GM18505 (cell line): ENCODE measurements around the gene VAV2.

Experiments used
- ATAC-seq: cut with Tn5 transposase; IDR thresholded peaks from one replicate; pipeline ENCODE4 v1.9.1; 2021; ENCODE audit not compliant: unreplicated experiment
- POLR2A ChIP-seq: IDR thresholded peaks from 4 replicates; pipeline ENCODE4 v1.6.1; 2011; ENCODE audit warnings: borderline replicate concordance; ENCODE audit not compliant: insufficient read depth, insufficient read length; ENCODE audit errors: extremely low read depth

VAV2 gene

GRCh38 chr9:133812077-133812868, 179.9 kb downstream of the VAV2 start:
- no peak for TF ChIP-seq POLR2A
- ATAC-seq, result no peak

DNA sequence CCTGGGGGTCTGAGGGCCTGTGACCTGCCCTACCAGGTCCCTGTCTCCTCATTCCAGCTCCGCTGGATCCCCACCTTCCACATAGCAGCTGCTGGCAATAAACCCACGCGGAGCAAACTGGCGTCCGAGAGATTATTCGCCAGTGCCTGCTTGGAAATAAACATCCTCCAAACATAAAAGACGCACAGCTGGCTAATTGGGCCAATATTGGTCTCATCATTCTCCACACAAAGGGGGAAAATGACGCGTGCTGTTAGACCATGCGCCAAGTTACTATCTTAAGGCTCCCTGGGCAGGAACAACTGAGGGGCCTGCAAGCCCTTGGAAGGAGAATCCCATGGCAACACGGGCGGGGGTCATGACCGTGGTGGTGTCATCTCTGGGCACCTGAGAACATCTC, 180.7 kb downstream of the VAV2 start:
- ATAC-seq, result no peak
- no peak for TF ChIP-seq POLR2A

DNA sequence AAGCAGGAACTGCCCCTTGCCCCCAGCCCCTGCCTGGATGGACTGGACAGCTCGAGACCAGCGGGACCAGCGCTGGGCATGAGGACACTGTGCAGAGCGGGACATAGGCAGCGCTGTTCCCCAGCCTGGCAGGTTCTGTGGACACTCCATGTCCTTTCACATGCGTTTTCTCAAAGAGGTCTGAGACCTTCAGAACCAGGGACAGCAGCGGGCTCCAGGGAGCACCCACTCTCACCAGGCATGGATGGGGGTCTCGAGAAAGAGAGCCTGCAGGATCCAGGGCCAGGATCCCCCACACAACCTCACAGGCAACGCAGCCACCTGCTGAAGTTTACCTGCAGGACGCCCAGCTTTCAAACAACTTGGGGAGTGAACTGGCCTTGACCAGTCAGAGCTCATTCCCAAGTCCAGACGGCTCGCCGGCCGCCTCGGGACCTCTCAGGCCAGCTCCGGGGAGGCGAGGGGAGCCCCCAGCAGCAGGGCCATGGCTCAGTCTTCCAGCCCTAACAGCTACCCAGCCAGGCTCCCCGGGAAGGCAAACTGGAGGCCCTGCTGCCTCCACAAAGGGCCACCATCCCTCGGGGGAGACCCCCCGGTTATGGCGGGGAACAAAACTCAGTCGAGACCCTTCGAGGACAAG, 181.4 kb downstream of the VAV2 start:
- ATAC-seq, result no peak
- no peak for TF ChIP-seq POLR2A

GRCh38 chr9:133809335-133809734, 182.8 kb downstream of the VAV2 start:
- ATAC-seq, result no peak
- no peak for TF ChIP-seq POLR2A

- no peak for TF ChIP-seq POLR2A
- no peak for ATAC-seq
Measured at GRCh38 chr9:133807818-133808217, 184.3 kb downstream of the VAV2 start.

GRCh38 chr9:133807037-133807436, 185.1 kb downstream of the VAV2 start:
- ATAC-seq, result no peak
- no peak for TF ChIP-seq POLR2A

GRCh38 chr9:133806623-133807010, 185.5 kb downstream of the VAV2 start:
- ATAC-seq, result no peak
- TF ChIP-seq POLR2A, result no peak

DNA sequence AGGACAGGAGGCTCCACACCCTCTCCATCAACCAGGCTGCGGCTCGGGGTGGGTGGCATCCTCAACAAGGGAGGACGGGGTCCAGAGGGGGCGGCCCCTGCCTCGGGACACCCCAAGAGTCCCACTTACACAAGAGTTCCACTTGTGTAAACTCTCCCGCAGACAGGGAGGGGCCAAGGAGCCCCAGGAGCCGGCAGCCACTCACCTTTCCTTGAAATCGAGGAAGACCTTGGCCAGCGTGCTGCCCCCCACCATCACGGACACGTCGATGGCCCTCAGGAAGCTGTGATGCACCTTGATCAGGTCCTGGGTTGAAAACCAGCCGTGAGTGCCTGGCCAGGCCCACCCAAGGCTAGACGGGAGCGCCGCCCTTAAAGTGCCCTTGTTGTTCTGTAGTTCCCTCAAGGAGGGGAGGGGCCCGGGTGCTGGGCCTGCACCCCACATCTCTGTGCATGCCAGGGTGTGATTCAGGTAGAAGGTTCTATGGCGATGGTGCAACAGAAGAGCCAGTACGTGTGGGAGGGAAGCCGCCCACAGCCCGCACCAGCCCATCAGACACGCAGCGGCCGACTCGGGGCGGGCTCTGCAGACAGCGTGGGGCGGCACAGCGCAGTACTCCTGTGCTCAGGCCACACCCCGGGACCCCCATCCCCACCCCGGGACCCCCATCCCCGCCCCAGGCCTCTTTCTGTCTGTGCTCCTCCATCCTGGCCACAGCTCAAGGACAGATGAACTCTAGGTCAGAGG, 186.1 kb downstream of the VAV2 start:
- ATAC-seq, result no peak
- TF ChIP-seq POLR2A, result no peak

DNA sequence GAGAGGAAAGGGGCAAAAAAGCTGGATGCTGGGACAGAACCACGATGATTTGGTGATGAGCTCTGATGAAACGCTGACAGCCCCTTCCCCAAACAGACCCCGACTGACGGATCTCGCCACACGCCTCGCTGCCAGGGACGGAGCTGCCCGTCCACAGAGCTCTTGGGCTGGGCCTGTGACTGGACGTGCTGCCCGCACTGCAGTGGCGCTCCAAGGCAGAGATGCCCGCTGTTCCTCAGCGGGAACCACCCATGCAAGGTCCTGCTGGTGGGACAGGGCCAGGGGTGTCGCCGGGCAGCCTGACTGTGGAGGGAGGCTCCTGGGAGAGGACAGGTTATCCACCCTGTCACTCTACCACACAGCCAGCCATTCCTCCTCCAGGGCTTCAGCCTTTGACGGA, 187.9 kb downstream of the VAV2 start:
- no peak for TF ChIP-seq POLR2A
- ATAC-seq, result no peak

DNA sequence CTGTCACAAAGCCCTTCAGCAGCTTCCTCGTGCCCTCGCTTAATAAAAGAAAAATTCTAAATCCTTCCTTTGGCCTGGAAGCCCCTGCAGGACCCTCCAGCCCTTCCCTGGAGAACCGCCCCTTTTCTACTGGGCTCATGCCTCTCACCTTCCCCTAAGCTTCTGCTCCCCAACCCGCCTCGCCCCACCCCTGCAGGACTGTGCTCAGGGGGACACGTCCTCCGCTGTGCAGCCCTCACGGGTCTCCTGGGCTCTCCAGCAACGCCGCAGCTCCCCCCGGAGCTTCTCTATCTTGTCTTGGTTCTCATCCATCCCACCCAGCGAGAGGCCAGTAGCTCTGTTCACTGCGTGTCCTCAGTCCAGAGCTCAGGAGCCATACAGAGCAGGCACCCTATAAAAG, 188.4 kb downstream of the VAV2 start:
- no peak for TF ChIP-seq POLR2A
- no peak for ATAC-seq

DNA sequence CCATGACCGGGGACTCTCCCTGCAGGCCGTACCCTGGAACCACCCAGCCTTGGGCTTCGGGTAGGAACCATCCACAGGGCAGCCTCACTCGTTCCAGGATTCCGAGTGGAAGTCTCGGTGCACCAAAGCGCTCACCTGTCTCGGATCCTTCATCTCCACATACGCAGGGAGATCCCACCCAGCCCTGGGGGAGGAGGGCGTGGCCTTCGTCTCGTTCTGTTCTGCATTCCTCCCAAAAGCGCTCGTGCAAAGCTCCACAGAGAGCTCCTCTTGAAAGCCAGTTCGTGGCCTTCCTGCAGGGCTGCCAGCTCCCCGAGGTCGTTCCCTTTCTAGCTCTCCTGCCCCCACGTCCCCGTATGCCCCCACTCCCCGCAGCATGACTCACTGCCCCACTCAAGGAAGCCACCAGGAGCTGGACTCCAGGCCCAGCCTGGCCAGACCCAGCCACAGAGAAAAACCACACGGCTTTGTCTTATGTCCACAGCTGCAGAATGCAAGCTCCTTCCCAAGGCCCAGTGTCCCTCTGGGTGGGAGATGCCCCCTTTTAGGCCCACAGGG, 189.0 kb downstream of the VAV2 start:
- no peak for TF ChIP-seq POLR2A
- ATAC-seq, result no peak

DNA sequence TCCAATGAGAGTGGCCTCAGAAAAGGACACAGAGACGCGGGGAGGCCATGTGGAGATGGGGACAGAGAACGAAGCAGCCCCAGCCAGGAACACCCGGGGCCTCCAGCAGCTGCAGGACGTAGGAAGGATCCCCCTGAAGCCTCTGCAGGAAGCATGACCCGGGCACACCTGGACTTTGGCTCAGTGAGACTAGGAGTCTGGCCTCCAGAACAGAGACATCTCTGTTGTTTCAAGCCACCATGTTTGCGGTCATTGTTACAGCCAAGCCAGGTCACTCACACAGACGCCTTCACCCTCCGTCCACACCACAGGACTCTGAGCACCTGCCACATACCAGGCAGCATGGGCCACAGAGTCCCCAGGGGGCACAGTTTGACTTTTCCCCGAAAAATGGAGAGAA, 190.4 kb downstream of the VAV2 start:
- ATAC-seq, result no peak
- no peak for TF ChIP-seq POLR2A

DNA sequence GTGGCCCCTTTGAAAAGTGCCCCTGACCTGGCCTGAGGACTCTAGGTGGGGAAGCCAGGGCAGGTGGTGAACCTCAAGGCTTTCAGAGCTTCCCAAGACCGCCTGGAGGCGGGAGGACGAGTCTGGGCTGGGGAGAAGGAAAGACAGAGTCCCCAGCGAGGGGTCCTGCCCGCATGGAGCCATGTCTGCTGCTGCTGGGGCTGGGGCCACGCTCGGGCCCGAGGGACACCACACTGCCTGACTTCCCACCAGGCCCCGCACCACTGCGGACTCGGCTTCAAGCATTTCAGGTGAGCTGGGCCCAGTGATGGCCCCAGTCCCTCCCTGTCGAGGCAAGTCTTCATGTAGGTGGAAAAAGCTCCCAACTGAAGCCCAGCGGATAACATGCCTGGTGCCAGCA, 191.9 kb downstream of the VAV2 start:
- ATAC-seq, result no peak
- no peak for TF ChIP-seq POLR2A
